Measurements from ENCODE around the gene XRCC3.

GRCh38 chr14:103713304-103714062 is 1.8 kb downstream of the XRCC3 start:
- TF ChIP-seq POLR2A (IDR thresholded peaks at IDR 0.05): no peak
- no peak for TF ChIP-seq CTCF (IDR thresholded peaks at IDR 0.05)
- TF ChIP-seq POLR2AphosphoS5 (IDR thresholded peaks at IDR 0.05): no peak
